ENCODE measurements around the gene CDCA7. TPM values are rescaled to one million over a fixed set of nuclear protein-coding genes. Genes with fewer than 3 reads are reported as not detected.

The CDCA7 gene
- total RNA-seq, 2 experiments from 2014 or later = 98.2 to 170 TPM

DNA sequence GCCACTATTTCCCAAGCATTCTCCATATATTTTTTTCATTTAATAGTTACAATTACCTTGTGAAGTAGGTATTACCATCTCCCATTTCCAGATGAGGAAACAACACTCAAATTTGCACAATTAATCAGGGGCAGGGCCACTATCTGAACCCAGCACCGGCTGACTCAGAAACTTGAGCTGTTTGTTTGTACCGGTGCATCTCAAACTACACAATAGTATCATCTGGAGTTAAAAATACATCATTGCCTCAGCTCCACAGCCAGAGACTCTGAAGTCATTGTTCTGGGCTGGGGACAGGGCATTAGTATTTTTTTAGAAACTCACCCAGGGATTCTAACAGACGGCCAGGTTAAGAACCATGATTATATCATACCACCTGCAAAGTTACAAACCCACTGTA lies 55.9 kb downstream of the CDCA7 start:
- BruUV-seq (replicated peaks) = no TSS peak
- POLR2A ChIA-PET = no interaction called here
- H2AFZ ChIP-seq (ENCODE audit: low read length) = no peak overlapping the region
- no peaks in the 10 kb centered on the region for H3K36me3 ChIP-seq (ENCODE audit: insufficient read depth, low read length)
- H3K4me2 ChIP-seq (ENCODE audit: low read length) = no peak overlapping the region
- H3K4me3 ChIP-seq (ENCODE audit: low read depth, low read length, poor library complexity, severe bottlenecking) = no peak overlapping the region
- no peaks in the 10 kb centered on the region for H3K4me1 ChIP-seq (ENCODE audit: insufficient read depth, low read length, poor library complexity, severe bottlenecking)
- H4K20me1 ChIP-seq (ENCODE audit: insufficient read depth, low read length) = no peaks in the 10 kb centered on the region
- no peak for TF ChIP-seq EZH2phosphoT487 (IDR thresholded peaks at IDR 0.05; ENCODE audit: borderline replicate concordance, low read depth, low read length)
- TF ChIP-seq, protein P1, sequence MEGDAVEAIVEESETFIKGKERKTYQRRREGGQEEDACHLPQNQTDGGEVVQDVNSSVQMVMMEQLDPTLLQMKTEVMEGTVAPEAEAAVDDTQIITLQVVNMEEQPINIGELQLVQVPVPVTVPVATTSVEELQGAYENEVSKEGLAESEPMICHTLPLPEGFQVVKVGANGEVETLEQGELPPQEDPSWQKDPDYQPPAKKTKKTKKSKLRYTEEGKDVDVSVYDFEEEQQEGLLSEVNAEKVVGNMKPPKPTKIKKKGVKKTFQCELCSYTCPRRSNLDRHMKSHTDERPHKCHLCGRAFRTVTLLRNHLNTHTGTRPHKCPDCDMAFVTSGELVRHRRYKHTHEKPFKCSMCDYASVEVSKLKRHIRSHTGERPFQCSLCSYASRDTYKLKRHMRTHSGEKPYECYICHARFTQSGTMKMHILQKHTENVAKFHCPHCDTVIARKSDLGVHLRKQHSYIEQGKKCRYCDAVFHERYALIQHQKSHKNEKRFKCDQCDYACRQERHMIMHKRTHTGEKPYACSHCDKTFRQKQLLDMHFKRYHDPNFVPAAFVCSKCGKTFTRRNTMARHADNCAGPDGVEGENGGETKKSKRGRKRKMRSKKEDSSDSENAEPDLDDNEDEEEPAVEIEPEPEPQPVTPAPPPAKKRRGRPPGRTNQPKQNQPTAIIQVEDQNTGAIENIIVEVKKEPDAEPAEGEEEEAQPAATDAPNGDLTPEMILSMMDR (conservative IDR thresholded peaks at IDR 0.05; ENCODE audit: low read length) = no peak
- CTCF ChIA-PET (ENCODE audit: unreplicated experiment) = no interaction called here
- H3K9me2 ChIP-seq (ENCODE audit: insufficient read depth, low read length) = no peaks in the 10 kb centered on the region
- no peak overlapping the region for H3K27ac ChIP-seq (ENCODE audit: low read depth, low read length, poor library complexity, severe bottlenecking)
- intact Hi-C loops (cut with micrococcal nuclease; ENCODE audit: unreplicated experiment) = no loop called here
- DNase-seq (ENCODE audit: low spot score) = no peak
- no peaks in the 10 kb centered on the region for H3K79me2 ChIP-seq (ENCODE audit: insufficient read depth, low read depth, low read length)
- H3K9me3 ChIP-seq (ENCODE audit: low read length) = no peaks in the 10 kb centered on the region

DNA sequence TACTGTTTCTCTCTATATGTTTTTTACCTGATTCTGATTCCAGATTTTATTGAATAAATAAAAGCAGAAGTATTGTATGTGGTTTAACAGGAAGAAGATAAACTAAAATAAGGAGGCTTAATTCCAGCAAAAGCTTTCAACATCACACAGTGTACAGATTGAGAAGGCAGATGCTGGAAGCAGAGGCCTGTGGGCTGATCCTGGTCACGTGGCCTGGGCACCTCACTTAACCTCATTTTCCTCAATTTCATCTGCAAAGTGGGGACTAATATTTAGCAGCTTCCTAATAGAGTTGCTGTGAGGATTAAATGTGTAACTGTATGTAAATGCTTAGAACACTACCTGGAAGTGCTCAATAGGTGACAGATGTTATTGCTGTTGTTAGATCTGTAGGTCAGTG lies 58.0 kb downstream of the CDCA7 start:
- intact Hi-C loops (cut with micrococcal nuclease; ENCODE audit: unreplicated experiment) = no loop called here
- H3K4me3 ChIP-seq (ENCODE audit: low read depth, low read length, poor library complexity, severe bottlenecking) = no peak overlapping the region
- TF ChIP-seq EZH2phosphoT487 (IDR thresholded peaks at IDR 0.05; ENCODE audit: borderline replicate concordance, low read depth, low read length) = no peak
- TF ChIP-seq, protein P1 (conservative IDR thresholded peaks at IDR 0.05; ENCODE audit: low read length) = no peak

DNA sequence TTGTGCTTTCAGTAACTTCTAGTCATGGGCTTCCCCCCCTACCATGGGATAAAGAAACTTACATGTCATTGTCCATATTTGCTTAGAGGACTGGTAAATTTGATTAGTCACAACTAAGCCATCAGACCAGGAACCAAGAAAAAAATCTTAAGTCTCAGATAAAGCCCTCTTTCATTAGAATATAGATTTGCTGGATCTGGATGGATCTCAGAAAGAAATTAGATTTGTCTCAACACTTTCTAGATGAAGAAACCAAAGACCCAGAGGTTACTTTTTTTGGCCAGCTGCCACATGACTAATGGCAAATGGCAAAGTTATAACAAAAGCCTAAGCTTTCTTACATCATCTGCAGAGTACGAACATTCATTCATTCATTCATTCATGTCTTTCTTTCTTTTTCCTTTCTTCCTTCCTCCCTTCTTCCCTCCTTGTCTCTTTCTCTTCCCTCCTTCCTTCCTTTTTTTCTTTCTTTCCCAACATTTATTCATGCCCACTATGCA lies 60.2 kb downstream of the CDCA7 start:
- TF ChIP-seq, protein P1 (conservative IDR thresholded peaks at IDR 0.05; ENCODE audit: low read length) = no peak
- TF ChIP-seq EZH2phosphoT487 (IDR thresholded peaks at IDR 0.05; ENCODE audit: borderline replicate concordance, low read depth, low read length) = no peak
- ChIA-PET CTCF (ENCODE audit: unreplicated experiment) (no interaction called here), POLR2A (no interaction called here)
- Histone ChIP-seq H3K27ac (ENCODE audit: low read depth, low read length, poor library complexity, severe bottlenecking) (no peak overlapping the region), H3K36me3 (ENCODE audit: insufficient read depth, low read length) (no peaks in the 10 kb centered on the region), H3K4me3 (ENCODE audit: low read depth, low read length, poor library complexity, severe bottlenecking) (no peak overlapping the region), H2AFZ (ENCODE audit: low read length) (no peak overlapping the region), H3K79me2 (ENCODE audit: insufficient read depth, low read depth, low read length) (no peaks in the 10 kb centered on the region), H4K20me1 (ENCODE audit: insufficient read depth, low read length) (no peaks in the 10 kb centered on the region), H3K4me2 (ENCODE audit: low read length) (no peak overlapping the region), H3K4me1 (ENCODE audit: insufficient read depth, low read length, poor library complexity, severe bottlenecking) (no peaks in the 10 kb centered on the region), H3K9me2 (ENCODE audit: insufficient read depth, low read length) (no peaks in the 10 kb centered on the region), H3K9me3 (ENCODE audit: low read length) (no peaks in the 10 kb centered on the region)
- intact Hi-C loops (cut with micrococcal nuclease; ENCODE audit: unreplicated experiment) = no loop called here
- DNase-seq (ENCODE audit: low spot score) = no peak
- no TSS peak for BruUV-seq (replicated peaks)

More for the DNA sequence above, 58.0 kb downstream of the CDCA7 start:
- Histone ChIP-seq H3K4me2 (ENCODE audit: low read length) (no peak overlapping the region), H3K4me1 (ENCODE audit: insufficient read depth, low read length, poor library complexity, severe bottlenecking) (no peaks in the 10 kb centered on the region), H3K79me2 (ENCODE audit: insufficient read depth, low read depth, low read length) (no peaks in the 10 kb centered on the region), H3K9me2 (ENCODE audit: insufficient read depth, low read length) (no peaks in the 10 kb centered on the region), H3K27ac (ENCODE audit: low read depth, low read length, poor library complexity, severe bottlenecking) (no peak overlapping the region), H4K20me1 (ENCODE audit: insufficient read depth, low read length) (no peaks in the 10 kb centered on the region), H2AFZ (ENCODE audit: low read length) (no peak overlapping the region), H3K36me3 (ENCODE audit: insufficient read depth, low read length) (no peaks in the 10 kb centered on the region), H3K9me3 (ENCODE audit: low read length) (no peaks in the 10 kb centered on the region)
- ChIA-PET CTCF (ENCODE audit: unreplicated experiment) (no interaction called here), POLR2A (no interaction called here)
- no TSS peak for BruUV-seq (replicated peaks)
- no peak for DNase-seq (ENCODE audit: low spot score)

Data from OCI-LY7 (cell line).